Measurements from ENCODE around the gene SMOC2. TPM values are rescaled to one million over a fixed set of nuclear protein-coding genes. Genes with fewer than 3 reads are reported as not detected.
"Not testable (repeated sequence)": the region's sequence is repeated elsewhere in the genome, so short reads cannot be mapped to it uniquely, and the experiment has no call there.

SMOC2 gene
- total RNA-seq, 1 donor from 2014 or later, result 0.53 TPM

DNA sequence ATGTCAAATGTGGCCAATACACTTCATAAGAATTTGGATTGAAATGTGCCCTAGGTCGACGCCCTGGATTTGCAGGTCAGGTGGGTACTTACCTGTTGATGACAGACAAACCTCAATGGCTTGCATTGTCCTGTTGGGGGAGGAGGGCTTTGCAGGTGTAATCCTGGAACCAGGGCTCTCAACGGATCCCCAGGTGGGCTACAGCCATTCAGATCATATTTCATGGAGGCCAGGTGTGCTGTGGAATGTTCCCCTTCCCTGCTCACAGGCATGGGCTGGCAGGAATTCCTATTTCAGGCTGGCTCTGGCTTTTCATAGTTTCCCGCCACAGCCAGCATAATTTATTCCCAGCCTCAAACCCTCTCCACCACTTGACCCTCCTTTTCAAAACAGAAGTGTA is 254.7 kb downstream of the SMOC2 start:
- H3K4me3 ChIP-seq (ENCODE audit: low read depth, low read length), result no peak overlapping the region
- H3K36me3 ChIP-seq (ENCODE audit: control insufficient read depth, insufficient read depth, low read length), result no peaks in the 10 kb centered on the region
- FAIRE-seq (no peak), DNase-seq (ENCODE audit: low read depth) (no peak)
- TF ChIP-seq, protein P1, sequence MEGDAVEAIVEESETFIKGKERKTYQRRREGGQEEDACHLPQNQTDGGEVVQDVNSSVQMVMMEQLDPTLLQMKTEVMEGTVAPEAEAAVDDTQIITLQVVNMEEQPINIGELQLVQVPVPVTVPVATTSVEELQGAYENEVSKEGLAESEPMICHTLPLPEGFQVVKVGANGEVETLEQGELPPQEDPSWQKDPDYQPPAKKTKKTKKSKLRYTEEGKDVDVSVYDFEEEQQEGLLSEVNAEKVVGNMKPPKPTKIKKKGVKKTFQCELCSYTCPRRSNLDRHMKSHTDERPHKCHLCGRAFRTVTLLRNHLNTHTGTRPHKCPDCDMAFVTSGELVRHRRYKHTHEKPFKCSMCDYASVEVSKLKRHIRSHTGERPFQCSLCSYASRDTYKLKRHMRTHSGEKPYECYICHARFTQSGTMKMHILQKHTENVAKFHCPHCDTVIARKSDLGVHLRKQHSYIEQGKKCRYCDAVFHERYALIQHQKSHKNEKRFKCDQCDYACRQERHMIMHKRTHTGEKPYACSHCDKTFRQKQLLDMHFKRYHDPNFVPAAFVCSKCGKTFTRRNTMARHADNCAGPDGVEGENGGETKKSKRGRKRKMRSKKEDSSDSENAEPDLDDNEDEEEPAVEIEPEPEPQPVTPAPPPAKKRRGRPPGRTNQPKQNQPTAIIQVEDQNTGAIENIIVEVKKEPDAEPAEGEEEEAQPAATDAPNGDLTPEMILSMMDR (IDR thresholded peaks at IDR 0.05; ENCODE audit: insufficient read depth, low read length, severe bottlenecking), result no peak
- H3K27me3 ChIP-seq (ENCODE audit: control insufficient read depth, insufficient read depth, low read length), result no peaks in the 10 kb centered on the region

GRCh38 chr6:168698923-168699322 is 257.9 kb downstream of the SMOC2 start:
- H3K36me3 ChIP-seq (ENCODE audit: control insufficient read depth, insufficient read depth, low read length), result no peaks in the 10 kb centered on the region
- no peaks in the 10 kb centered on the region for H3K27me3 ChIP-seq (ENCODE audit: control insufficient read depth, insufficient read depth, low read length)
- no peak overlapping the region for H3K4me3 ChIP-seq (ENCODE audit: low read depth, low read length)
- TF ChIP-seq, protein P1 (IDR thresholded peaks at IDR 0.05; ENCODE audit: insufficient read depth, low read length, severe bottlenecking), result no peak
- no peak for DNase-seq (ENCODE audit: low read depth)
- FAIRE-seq, result no peak

GRCh38 chr6:168699631-168700295 is 258.8 kb downstream of the SMOC2 start:
- TF ChIP-seq, protein P1 (IDR thresholded peaks at IDR 0.05; ENCODE audit: insufficient read depth, low read length, severe bottlenecking), result no peak
- H3K36me3 ChIP-seq (ENCODE audit: control insufficient read depth, insufficient read depth, low read length), result no peaks in the 10 kb centered on the region
- H3K27me3 ChIP-seq (ENCODE audit: control insufficient read depth, insufficient read depth, low read length), result no peaks in the 10 kb centered on the region
- no peak overlapping the region for H3K4me3 ChIP-seq (ENCODE audit: low read depth, low read length)
- FAIRE-seq (no peak), DNase-seq (ENCODE audit: low read depth) (no peak)

- no peaks in the 10 kb centered on the region for H3K36me3 ChIP-seq (ENCODE audit: control insufficient read depth, insufficient read depth, low read length)
- H3K4me3 ChIP-seq (ENCODE audit: low read depth, low read length), result no peak overlapping the region
- no peak for DNase-seq (ENCODE audit: low read depth)
- TF ChIP-seq, protein P1 (IDR thresholded peaks at IDR 0.05; ENCODE audit: insufficient read depth, low read length, severe bottlenecking), result no peak
- no peaks in the 10 kb centered on the region for H3K27me3 ChIP-seq (ENCODE audit: control insufficient read depth, insufficient read depth, low read length)
- no peak for FAIRE-seq
These were observed 259.9 kb downstream of the SMOC2 start for GRCh38 chr6:168700880-168701279.

- Histone ChIP-seq H3K4me3 (ENCODE audit: low read depth, low read length) (no peak overlapping the region), H3K27me3 (ENCODE audit: control insufficient read depth, insufficient read depth, low read length) (no peaks in the 10 kb centered on the region), H3K36me3 (ENCODE audit: control insufficient read depth, insufficient read depth, low read length) (no peaks in the 10 kb centered on the region)
- TF ChIP-seq, protein P1 (IDR thresholded peaks at IDR 0.05; ENCODE audit: insufficient read depth, low read length, severe bottlenecking), result no peak
- FAIRE-seq, result no peak
- DNase-seq (ENCODE audit: low read depth), result no peak
These were observed 263.0 kb downstream of the SMOC2 start for GRCh38 chr6:168703990-168704389.

GRCh38 chr6:168704678-168705077 is 263.7 kb downstream of the SMOC2 start:
- Histone ChIP-seq H3K4me3 (ENCODE audit: low read depth, low read length) (no peak overlapping the region), H3K27me3 (ENCODE audit: control insufficient read depth, insufficient read depth, low read length) (no peaks in the 10 kb centered on the region), H3K36me3 (ENCODE audit: control insufficient read depth, insufficient read depth, low read length) (no peaks in the 10 kb centered on the region)
- TF ChIP-seq, protein P1 (IDR thresholded peaks at IDR 0.05; ENCODE audit: insufficient read depth, low read length, severe bottlenecking), result no peak
- no peak for DNase-seq (ENCODE audit: low read depth)
- FAIRE-seq, result no peak

GRCh38 chr6:168705271-168705670 is 264.3 kb downstream of the SMOC2 start:
- not testable (repeated sequence) for H3K27me3 ChIP-seq (ENCODE audit: control insufficient read depth, insufficient read depth, low read length); DNase-seq (ENCODE audit: low read depth); FAIRE-seq; H3K36me3 ChIP-seq (ENCODE audit: control insufficient read depth, insufficient read depth, low read length); H3K4me3 ChIP-seq (ENCODE audit: low read depth, low read length)
